Osteocyte (in vitro differentiated cells): ENCODE measurements around the gene SH3PXD2B. TPM values are rescaled to one million over a fixed set of nuclear protein-coding genes. Genes with fewer than 3 reads are reported as not detected.
A peak's percentile ranks its signal among the peaks of the same experiment; 100 is the strongest.
"Not testable (repeated sequence)": the region's sequence is repeated elsewhere in the genome, so short reads cannot be mapped to it uniquely, and the experiment has no call there.

ENCODE experiments used
- DNase-seq: peaks from one replicate; pipeline ENCODE4 v3.0.0; 2021; ENCODE audit warnings: mixed read lengths; ENCODE audit not compliant: unreplicated experiment; ENCODE audit errors: extremely low spot score
- H3K27ac Mint-ChIP-seq: one replicate; pipeline ENCODE4 v1.8.0; 2021; ENCODE audit warnings: mild to moderate bottlenecking, mixed read lengths; ENCODE audit not compliant: unreplicated experiment
- H3K27me3 Mint-ChIP-seq: one replicate; pipeline ENCODE4 v1.8.0; 2021; ENCODE audit warnings: mixed read lengths; ENCODE audit not compliant: unreplicated experiment
- H3K36me3 Mint-ChIP-seq: one replicate; pipeline ENCODE4 v1.8.0; 2021; ENCODE audit warnings: mixed read lengths; ENCODE audit not compliant: unreplicated experiment
- H3K4me1 Mint-ChIP-seq: one replicate; pipeline ENCODE4 v1.8.0; 2021; ENCODE audit warnings: mixed read lengths; ENCODE audit not compliant: unreplicated experiment
- H3K4me3 Mint-ChIP-seq: one replicate; pipeline ENCODE4 v1.8.0; 2021; ENCODE audit warnings: mild to moderate bottlenecking, moderate library complexity, mixed read lengths; ENCODE audit not compliant: unreplicated experiment
- H3K9me3 Mint-ChIP-seq: one replicate; pipeline ENCODE4 v1.8.0; 2021; ENCODE audit warnings: mixed read lengths; ENCODE audit not compliant: unreplicated experiment
- CTCF ChIP-seq: fragments of 200-600 bp; sonication (generic); IDR thresholded peaks from 2 replicates; pipeline ENCODE4 v1.5.0; 2021; ENCODE audit warnings: antibody characterized with exemption, mild to moderate bottlenecking, moderate library complexity
- total RNA-seq: library from RNA; stranded (reverse); gene quantifications from 2 replicates; pipeline ENCODE4 v1.2.1, GENCODE V29; 2021

SH3PXD2B gene
- total RNA-seq, 1 donor from 2014 or later, result 114 TPM

GRCh38 chr5:172370648-172371545 lies 83.4 kb downstream of the SH3PXD2B start:
- Mint-ChIP-seq H3K36me3 (peaks cover 43% of the 10 kb centered on the region), H3K27ac (no peak overlapping the region), H3K9me3 (peaks cover 12% of the 10 kb centered on the region), H3K4me1 (no peaks in the 10 kb centered on the region), H3K4me3 (no peak overlapping the region), H3K27me3 (no peaks in the 10 kb centered on the region)
- TF ChIP-seq CTCF, result peak; percentile 55
- no peak for DNase-seq

- no peak overlapping the region for H3K27ac Mint-ChIP-seq
- peaks cover 12% of the 10 kb centered on the region for H3K9me3 Mint-ChIP-seq
- H3K4me1 Mint-ChIP-seq, result peaks cover 2% of the 10 kb centered on the region
- H3K27me3 Mint-ChIP-seq, result no peaks in the 10 kb centered on the region
- TF ChIP-seq CTCF, result no peak
- H3K4me3 Mint-ChIP-seq, result no peak overlapping the region
- no peak for DNase-seq
- H3K36me3 Mint-ChIP-seq, result peaks cover 40% of the 10 kb centered on the region
Observed at GRCh38 chr5:172370237-172370640, 84.1 kb downstream of the SH3PXD2B start.

DNA sequence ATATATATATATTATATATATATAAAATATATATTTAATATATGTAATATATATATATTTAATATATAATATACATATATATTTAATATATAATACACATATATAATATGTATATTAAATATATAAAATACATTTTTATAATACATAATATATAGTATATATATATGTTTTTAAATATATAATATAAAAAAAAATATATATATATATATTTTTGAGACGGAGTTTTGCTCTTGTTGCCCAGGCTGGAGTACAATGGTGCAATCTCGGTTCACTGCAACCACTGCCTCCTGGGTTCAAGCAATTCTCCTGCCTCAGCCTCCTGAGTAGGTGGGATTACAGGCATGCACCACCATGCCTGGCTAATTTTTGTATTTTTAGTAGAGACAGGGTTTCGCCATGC lies 85.6 kb downstream of the SH3PXD2B start:
- not testable (repeated sequence) for H3K4me1 Mint-ChIP-seq, H3K27ac Mint-ChIP-seq, DNase-seq, H3K27me3 Mint-ChIP-seq, H3K4me3 Mint-ChIP-seq
- peaks cover 12% of the 10 kb centered on the region for H3K9me3 Mint-ChIP-seq
- H3K36me3 Mint-ChIP-seq, result peaks cover 47% of the 10 kb centered on the region

DNA sequence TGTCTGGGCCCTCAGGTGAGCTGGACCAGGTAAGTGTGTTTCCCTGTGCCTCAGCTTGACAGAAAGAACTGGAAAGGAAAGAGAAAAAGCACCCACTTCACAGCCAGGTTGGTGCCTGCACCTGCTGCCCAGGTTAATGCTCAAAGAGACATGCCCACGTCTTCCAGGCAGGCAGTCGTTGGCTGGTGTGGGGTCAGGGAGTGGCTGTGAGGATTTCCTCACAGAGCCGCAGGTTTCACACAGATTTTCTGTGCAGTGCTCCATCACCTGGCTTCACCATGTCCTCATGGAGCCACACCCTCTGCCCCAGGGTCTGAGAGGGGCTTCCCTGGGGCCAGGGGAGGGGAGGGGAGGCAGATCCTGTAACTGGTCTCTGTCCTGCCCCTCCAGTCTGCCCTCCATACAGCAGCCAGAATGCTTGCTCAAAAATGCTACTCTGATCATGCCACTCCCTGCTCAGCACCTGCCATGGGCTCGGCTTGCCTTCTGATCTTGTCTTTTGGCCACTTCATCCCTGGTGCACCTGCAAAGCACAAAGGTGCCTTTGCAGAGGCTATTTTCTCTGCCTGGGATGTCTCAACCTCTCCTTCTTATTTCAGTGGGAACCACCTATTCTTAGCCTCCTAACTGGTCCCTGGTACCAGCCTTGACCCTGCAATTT lies 88.2 kb downstream of the SH3PXD2B start:
- peaks cover 4% of the 10 kb centered on the region for H3K9me3 Mint-ChIP-seq

DNA sequence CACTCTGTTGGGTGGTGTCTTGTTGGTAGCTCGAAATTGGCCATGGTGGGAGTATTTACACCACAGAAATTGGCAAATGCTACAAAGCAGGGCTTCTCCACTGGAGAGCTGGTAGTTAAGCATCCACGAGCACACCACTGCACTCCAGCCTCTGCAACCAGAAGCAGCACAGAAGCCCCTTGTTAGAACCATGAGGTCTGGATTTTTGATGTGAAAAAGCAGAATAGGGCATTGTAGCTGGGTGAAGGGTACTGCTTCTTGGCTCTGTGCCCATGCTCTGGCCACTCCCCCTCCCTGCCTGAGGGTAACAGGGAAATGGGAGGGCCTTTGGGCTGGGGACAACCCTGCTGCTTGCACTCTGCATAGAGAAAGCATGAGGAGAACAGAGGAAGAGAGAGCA lies 89.6 kb downstream of the SH3PXD2B start:
- no peak for TF ChIP-seq CTCF
- DNase-seq, result no peak
- H3K27me3 Mint-ChIP-seq, result no peaks in the 10 kb centered on the region
- peaks cover 50% of the 10 kb centered on the region for H3K36me3 Mint-ChIP-seq
- peaks cover 21% of the 10 kb centered on the region for H3K4me1 Mint-ChIP-seq
- H3K27ac Mint-ChIP-seq, result no peak overlapping the region
- H3K9me3 Mint-ChIP-seq, result no peaks in the 10 kb centered on the region
- H3K4me3 Mint-ChIP-seq, result no peak overlapping the region

More for the DNA sequence above, 88.2 kb downstream of the SH3PXD2B start:
- H3K27ac Mint-ChIP-seq, result no peak overlapping the region
- H3K4me3 Mint-ChIP-seq, result no peak overlapping the region
- no peak for DNase-seq
- no peaks in the 10 kb centered on the region for H3K27me3 Mint-ChIP-seq
- peaks cover 21% of the 10 kb centered on the region for H3K4me1 Mint-ChIP-seq
- TF ChIP-seq CTCF, result no peak
- peaks cover 47% of the 10 kb centered on the region for H3K36me3 Mint-ChIP-seq
